ENCODE results near the gene NEUROG2.

The NEUROG2 gene

DNA sequence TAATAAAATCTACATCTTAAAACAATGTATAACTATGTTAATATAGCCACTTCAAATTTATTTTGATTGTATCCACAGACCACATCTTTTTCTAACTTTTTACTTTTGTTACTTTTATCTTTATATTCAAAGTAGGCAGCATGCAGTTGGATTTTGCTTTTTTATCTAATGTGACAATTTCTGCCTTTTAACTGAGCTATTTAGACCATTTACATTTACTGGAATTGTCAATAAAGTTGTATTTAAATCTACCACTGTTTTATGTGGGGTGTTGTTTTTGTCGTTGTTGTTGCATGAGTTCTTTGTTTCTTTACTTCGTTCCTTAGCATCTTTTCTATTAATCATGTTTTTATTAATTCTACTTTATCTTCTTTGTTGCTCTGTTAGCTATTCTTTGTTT is 42.0 kb downstream of the NEUROG2 start:
- no peak for DNase-seq

DNA sequence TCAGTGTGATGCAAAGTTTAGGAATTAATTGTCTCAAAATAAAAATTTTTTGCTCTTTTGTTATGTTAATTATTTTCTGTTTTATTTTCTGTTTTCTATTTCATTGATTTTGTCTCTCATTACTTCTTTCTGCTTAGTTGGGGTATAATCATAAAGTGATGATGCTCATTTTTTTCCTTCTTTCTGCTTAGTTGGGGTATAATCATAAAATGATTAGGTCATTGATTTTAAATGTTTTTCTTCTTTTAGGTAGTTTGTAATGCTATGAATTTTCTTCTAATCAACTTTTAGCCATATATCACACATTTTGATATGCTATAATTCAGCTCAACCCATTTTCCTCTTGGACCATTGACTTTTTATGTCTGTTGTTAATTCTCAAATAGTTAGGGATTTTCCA is 43.7 kb downstream of the NEUROG2 start:
- DNase-seq = no peak
